HG02623 (cell line): ENCODE results near the gene RNF225.
"Not testable (repeated sequence)": the region's sequence is repeated elsewhere in the genome, so short reads cannot be mapped to it uniquely, and the experiment has no call there.

Source experiments
- ATAC-seq: cut with Tn5 transposase; IDR thresholded peaks from one replicate; pipeline ENCODE4 v1.9.1; 2021; ENCODE audit warnings: moderate library complexity; ENCODE audit not compliant: unreplicated experiment

Gene RNF225

GRCh38 chr19:58361900-58362271, 33.6 kb upstream of the RNF225 start:
- no peak for ATAC-seq

- ATAC-seq: peak; percentile 83
Measured at GRCh38 chr19:58362272-58362994, 33.0 kb upstream of the RNF225 start, which contains the start of gene ZNF497. TSS of gene ZNF497 (minus strand) at chr19:58362751. CDS start at chr19:58357635, 5,116 bp downstream.

- ATAC-seq: no peak
Measured at GRCh38 chr19:58364146-58364545, 31.3 kb upstream of the RNF225 start.

- no peak for ATAC-seq
Measured at GRCh38 chr19:58366585-58367430, 28.6 kb upstream of the RNF225 start.

GRCh38 chr19:58367698-58368454, 27.6 kb upstream of the RNF225 start:
- ATAC-seq: no peak

- ATAC-seq: no peak
Measured at GRCh38 chr19:58368561-58369360, 26.7 kb upstream of the RNF225 start.

GRCh38 chr19:58372311-58373133, 22.9 kb upstream of the RNF225 start:
- no peak for ATAC-seq

- no peak for ATAC-seq
Measured at GRCh38 chr19:58374200-58374599, 21.3 kb upstream of the RNF225 start.

GRCh38 chr19:58376724-58377123, 18.7 kb upstream of the RNF225 start:
- ATAC-seq: not testable (repeated sequence)

GRCh38 chr19:58379246-58379645, 16.2 kb upstream of the RNF225 start:
- ATAC-seq: no peak

- no peak for ATAC-seq
Measured at GRCh38 chr19:58380037-58380661, 15.3 kb upstream of the RNF225 start.

GRCh38 chr19:58380662-58381459, 14.6 kb upstream of the RNF225 start, which contains the start of gene ZNF837:
TSS of gene ZNF837 (minus strand) at chr19:58381030. CDS start at chr19:58369332, 11,698 bp downstream.
- ATAC-seq: peak; percentile 78

- ATAC-seq: no peak
Measured at GRCh38 chr19:58381460-58382212, 13.8 kb upstream of the RNF225 start.

GRCh38 chr19:58382997-58383603, 12.4 kb upstream of the RNF225 start:
- ATAC-seq: no peak

GRCh38 chr19:58385313-58385890, 10.1 kb upstream of the RNF225 start:
- no peak for ATAC-seq

- peak; percentile 6 for ATAC-seq
Measured at GRCh38 chr19:58385891-58386575, 9.4 kb upstream of the RNF225 start.
